IMR-90 (cell line): Measurements from ENCODE around the gene TRMT10C. TPM values are rescaled to one million over a fixed set of nuclear protein-coding genes. Genes with fewer than 3 reads are reported as not detected.

Experiments used
- ATAC-seq: fragments of 200-7000 bp; cut with Tn5 transposase; 2 replicates; pipeline ENCODE4 v1.9.1; 2020; ENCODE audit warnings: low read depth, mild to moderate bottlenecking, moderate library complexity
- BruUV-seq: library from RNA; stranded (reverse); fragments of 400-500 nt; replicated peaks from 2 replicates; lab custom pipeline; 2021; lab: Mats Ljungman, UMichigan
- CTCF ChIA-PET: fragments of 300-600 bp; formaldehyde crosslinking; extraction: SDS; loops from one replicate; lab custom pipeline; 2021; ENCODE audit warnings: antibody characterized with exemption; lab: Yijun Ruan, JAX
- POLR2A ChIA-PET: fragments of 300-600 bp; sonication (Branson Sonifier 250); formaldehyde crosslinking; loops from one replicate; lab custom pipeline; 2022; ENCODE audit warnings: antibody characterized with exemption; ENCODE audit not compliant: unreplicated experiment; lab: Charles Lee
- DNase-seq: peaks from one replicate; pipeline ENCODE4 v3.0.0; 2013
- H2AFZ ChIP-seq: replicated peaks from 2 replicates; pipeline ENCODE3; 2013; ENCODE audit warnings: low read length, mild to moderate bottlenecking; ENCODE audit not compliant: poor library complexity
- H2AK5ac ChIP-seq: 2 replicates; pipeline ENCODE4 v1.6.1; 2013; ENCODE audit warnings: low read depth, low read length, inconsistent platforms
- H2AK9ac ChIP-seq: replicated peaks from 2 replicates; pipeline ENCODE3; 2013; ENCODE audit warnings: mild to moderate bottlenecking, low read depth, low read length, moderate library complexity; ENCODE audit not compliant: poor library complexity
- H2BK120ac ChIP-seq: 2 replicates; pipeline ENCODE4 v1.6.1; 2013; ENCODE audit warnings: low read depth, low read length, inconsistent platforms
- H2BK15ac ChIP-seq: 3 replicates; pipeline ENCODE4 v1.6.1; 2013; ENCODE audit warnings: low read depth, low read length, inconsistent platforms
- H2BK20ac ChIP-seq: 2 replicates; pipeline ENCODE4 v1.6.1; 2013; ENCODE audit warnings: low read depth, mild to moderate bottlenecking, inconsistent platforms, low read length, moderate library complexity
- H2BK5ac ChIP-seq: 2 replicates; pipeline ENCODE4 v1.6.1; 2013; ENCODE audit warnings: mild to moderate bottlenecking, low read depth, low read length, inconsistent platforms; ENCODE audit not compliant: poor library complexity, severe bottlenecking
- H3K14ac ChIP-seq: replicated peaks from 2 replicates; pipeline ENCODE4 v1.6.1; 2013; ENCODE audit warnings: low read depth, low read length, inconsistent platforms
- H3K18ac ChIP-seq: 2 replicates; pipeline ENCODE4 v1.6.1; 2013; ENCODE audit warnings: low read depth, low read length, control low read depth
- H3K23ac ChIP-seq: 2 replicates; pipeline ENCODE4 v1.6.1; 2013; ENCODE audit warnings: low read depth, low read length, inconsistent platforms
- H3K27ac ChIP-seq: 2 replicates; pipeline ENCODE4 v1.5.1; 2013; ENCODE audit warnings: mild to moderate bottlenecking, control low read depth, low read length; ENCODE audit not compliant: insufficient read depth
- H3K27me3 ChIP-seq: 2 replicates; pipeline ENCODE4 v1.6.1; 2013; ENCODE audit warnings: low read length; ENCODE audit not compliant: control insufficient read depth, insufficient read depth
- H3K36me3 ChIP-seq: 2 replicates; pipeline ENCODE4 v1.6.1; 2013; ENCODE audit warnings: low read length, mixed read lengths; ENCODE audit not compliant: control insufficient read depth, insufficient read depth
- H3K4ac ChIP-seq: 2 replicates; pipeline ENCODE4 v1.6.1; 2013; ENCODE audit warnings: low read depth, low read length, inconsistent platforms
- H3K4me1 ChIP-seq: 2 replicates; pipeline ENCODE4 v1.6.1; 2013; ENCODE audit warnings: low read length, mixed read lengths; ENCODE audit not compliant: control insufficient read depth, insufficient read depth
- H3K4me2 ChIP-seq: 2 replicates; pipeline ENCODE4 v1.6.1; 2013; ENCODE audit warnings: low read depth, mild to moderate bottlenecking, control low read depth, low read length, moderate library complexity
- H3K4me3 ChIP-seq: 2 replicates; pipeline ENCODE4 v1.5.1; 2013; ENCODE audit warnings: low read depth, mild to moderate bottlenecking, control low read depth, low read length, moderate library complexity; ENCODE audit not compliant: insufficient read depth
- H3K56ac ChIP-seq: 2 replicates; pipeline ENCODE4 v1.6.1; 2013; ENCODE audit warnings: low read length, inconsistent platforms; ENCODE audit not compliant: insufficient read depth; ENCODE audit errors: extremely low read depth
- H3K79me1 ChIP-seq, 2 experiments: 2 replicates each; pipeline ENCODE4 v1.6.1; 2013; ENCODE audit warnings: low read length in 2 of 2, inconsistent platforms in 1 of 2, low read depth in 1 of 2
- H3K9ac ChIP-seq: 2 replicates; pipeline ENCODE4 v1.6.1; 2013; ENCODE audit warnings: low read depth, low read length, control low read depth
- H3K9me1 ChIP-seq: 2 replicates; pipeline ENCODE4 v1.6.1; 2013; ENCODE audit warnings: low read length, inconsistent platforms; ENCODE audit not compliant: insufficient read depth
- H3K9me3 ChIP-seq: 2 replicates; pipeline ENCODE4 v1.6.1; 2013; ENCODE audit warnings: low read length; ENCODE audit not compliant: control insufficient read depth, insufficient read depth
- H4K20me1 ChIP-seq: 2 replicates; pipeline ENCODE4 v1.6.1; 2013; ENCODE audit warnings: low read length, inconsistent platforms; ENCODE audit not compliant: insufficient read depth
- H4K5ac ChIP-seq: 2 replicates; pipeline ENCODE4 v1.6.1; 2013; ENCODE audit warnings: mild to moderate bottlenecking, low read depth, low read length, control low read depth
- H4K8ac ChIP-seq, 2 experiments: 2 replicates each; pipeline ENCODE4 v1.6.1; 2013; ENCODE audit warnings: low read depth in 2 of 2, low read length in 2 of 2, control low read depth in 1 of 2, inconsistent platforms in 1 of 2
- H4K91ac ChIP-seq: 2 replicates; pipeline ENCODE4 v1.6.1; 2013; ENCODE audit warnings: low read depth, low read length, inconsistent platforms; ENCODE audit not compliant: insufficient read depth
- BHLHE40 ChIP-seq: fragments of 150-350 bp; IDR thresholded peaks from 2 replicates; pipeline ENCODE4 v1.6.1; 2016; ENCODE audit warnings: mild to moderate bottlenecking, low read depth, low read length
- CTCF ChIP-seq: conservative IDR thresholded peaks from 2 replicates; pipeline ENCODE4 v1.5.1; 2012; ENCODE audit warnings: mild to moderate bottlenecking, low read depth, low read length, improper control_type of control experiment
- WGBS, 2 experiments: methylation state at CpG; one replicate each; pipeline versions ENCODE4 v1.1.5 to v1.1.7; 2013; ENCODE audit warnings: missing lambda C conversion rate in 2 of 2; ENCODE audit not compliant: insufficient read length in 1 of 2; ENCODE audit errors: extremely low coverage in 2 of 2; 5-methylcytosine and 5-hydroxymethylcytosine counted together
- dilution Hi-C: fragments of 300-500 bp; cut with HindIII; formaldehyde crosslinking; loops from one replicate; pipeline ENCODE4 v1.14.3; 2018; ENCODE audit warnings: low sequenced_read_pairs; ENCODE audit not compliant: unreplicated experiment
- in situ Hi-C: fragments of 300-500 bp; cut with MboI; formaldehyde crosslinking; loops from 3 replicates; pipeline ENCODE4 v1.14.3; 2019; ENCODE audit warnings: low sequenced_read_pairs, inconsistent platforms, mixed read lengths
- intact Hi-C: fragments of 100-400 bp; cut with micrococcal nuclease; formaldehyde crosslinking; loops from 2 replicates; pipeline ENCODE4 v1.10.0; 2022
- polyA plus RNA-seq, 3 experiments: library from polyadenylated mRNA; depleted of rRNA; stranded (reverse); fragments of >200 nt; gene quantifications; 2 replicates each; pipeline ENCODE4 v1.2.3, GENCODE V29; 2012; ENCODE audit warnings: low replicate concordance in 1 of 3
- total RNA-seq: library from RNA; depleted of rRNA; stranded (reverse); fragments of >200 nt; gene quantifications from 2 replicates; pipeline ENCODE4 v1.2.3, GENCODE V29; 2012

TRMT10C gene
- total and polyA plus RNA-seq, 2 of the 4 experiments (the other 2 are of a cell fraction), result 13.6 to 17.0 TPM

- CTCF ChIA-PET, result no interaction called here
- Histone ChIP-seq H3K4me3 (no peak overlapping the region), H2AFZ (no peak overlapping the region), H3K9me1 (no peaks in the 10 kb centered on the region; the same call in 1 of the 2 replicates), H3K23ac (no peak overlapping the region), H2AK9ac (no peak overlapping the region), H3K27me3 (no peaks in the 10 kb centered on the region), H3K56ac (no peak overlapping the region; the same call in 1 of the 2 replicates), H3K14ac (no peak overlapping the region), H3K4me1 (no peaks in the 10 kb centered on the region), H3K79me1 (peaks cover 19 to 21% of the 10 kb centered on the region in 2 experiments), H3K18ac (no peak overlapping the region), H4K5ac (no peak overlapping the region), H3K9me3 (no peaks in the 10 kb centered on the region), H3K27ac (no peak overlapping the region), H4K91ac (no peak overlapping the region), H4K20me1 (peaks cover 2% of the 10 kb centered on the region; the same call in 1 of the 2 replicates), H4K8ac (no peak overlapping the region), H2BK5ac (no peak overlapping the region), H3K9ac (no peak overlapping the region), H2AK5ac (no peak overlapping the region), H2BK20ac (no peak overlapping the region), H3K36me3 (peaks cover 29% of the 10 kb centered on the region), H2BK120ac (no peak overlapping the region), H3K4ac (no peak overlapping the region), H3K4me2 (no peak overlapping the region), H2BK15ac (no peak overlapping the region)
- POLR2A ChIA-PET, result no interaction called here
- dilution Hi-C loops (no loop called here), in situ Hi-C loops (no loop called here), intact Hi-C loops (no loop called here)
- BruUV-seq, result no TSS peak
- TF ChIP-seq CTCF, result no peak
- TF ChIP-seq BHLHE40, result no peak
- ATAC-seq (no peak), DNase-seq (no peak)
- WGBS, 2 experiments, result 100% methylated on average over 1 of the region's 3 CpGs; no CpG with 5 or more reads in 1 of the 2 experiments
These were observed 29.4 kb downstream of the TRMT10C start for GRCh38 chr3:101591071-101591470.
